ENCODE results near the gene PIGX. TPM values are rescaled to one million over a fixed set of nuclear protein-coding genes. Genes with fewer than 3 reads are reported as not detected.

PIGX gene
- total RNA-seq, 1 donor from 2014 or later = 61.4 TPM

DNA sequence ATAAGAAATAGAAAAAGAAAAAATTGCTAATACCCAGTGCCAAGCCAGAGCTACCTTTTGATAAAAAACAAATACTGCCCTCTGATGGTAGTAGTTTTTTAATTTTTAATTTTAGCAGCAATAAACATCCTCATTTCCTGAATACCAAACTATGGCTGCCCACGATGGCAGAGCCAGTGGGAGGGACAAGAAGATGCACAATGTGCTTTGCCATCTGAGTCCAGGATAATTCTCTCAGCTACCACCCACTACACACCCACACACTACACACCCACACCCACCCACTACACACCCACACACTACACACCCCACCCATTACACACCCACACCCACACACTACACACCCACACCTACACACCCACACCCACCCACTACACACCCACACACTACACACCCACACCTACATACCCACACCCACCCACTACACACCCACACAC, 18.0 kb upstream of the PIGX start:
- Histone ChIP-seq H3K4me2 (no peak overlapping the region), H3K9ac (no peak overlapping the region), H3K9me3 (ENCODE audit: low read depth) (no peaks in the 10 kb centered on the region), H3K27me3 (no peaks in the 10 kb centered on the region), H3F3A (ENCODE audit: low read depth) (no peaks in the 10 kb centered on the region), H3K4me1 (no peaks in the 10 kb centered on the region), H4K20me1 (ENCODE audit: low read depth) (no peaks in the 10 kb centered on the region), H3K27ac (no peak overlapping the region), H3K4me3 (no peak overlapping the region), H3K36me3 (no peaks in the 10 kb centered on the region), H2AFZ (replicated peaks) (no peak overlapping the region), H3K79me2 (ENCODE audit: low read depth) (no peaks in the 10 kb centered on the region)
- Mint-ChIP-seq H3K27me3 (ENCODE audit: insufficient read depth, low read depth) (peaks cover 3% of the 10 kb centered on the region), H3K36me3 (no peaks in the 10 kb centered on the region), H3K4me3 (no peak overlapping the region), H3K4me1 (no peaks in the 10 kb centered on the region), H3K27ac (no peak overlapping the region), H3K9me3 (no peaks in the 10 kb centered on the region)
- no peak for TF ChIP-seq EZH2phosphoT487 (IDR thresholded peaks at IDR 0.05)
- TF ChIP-seq, protein P1, sequence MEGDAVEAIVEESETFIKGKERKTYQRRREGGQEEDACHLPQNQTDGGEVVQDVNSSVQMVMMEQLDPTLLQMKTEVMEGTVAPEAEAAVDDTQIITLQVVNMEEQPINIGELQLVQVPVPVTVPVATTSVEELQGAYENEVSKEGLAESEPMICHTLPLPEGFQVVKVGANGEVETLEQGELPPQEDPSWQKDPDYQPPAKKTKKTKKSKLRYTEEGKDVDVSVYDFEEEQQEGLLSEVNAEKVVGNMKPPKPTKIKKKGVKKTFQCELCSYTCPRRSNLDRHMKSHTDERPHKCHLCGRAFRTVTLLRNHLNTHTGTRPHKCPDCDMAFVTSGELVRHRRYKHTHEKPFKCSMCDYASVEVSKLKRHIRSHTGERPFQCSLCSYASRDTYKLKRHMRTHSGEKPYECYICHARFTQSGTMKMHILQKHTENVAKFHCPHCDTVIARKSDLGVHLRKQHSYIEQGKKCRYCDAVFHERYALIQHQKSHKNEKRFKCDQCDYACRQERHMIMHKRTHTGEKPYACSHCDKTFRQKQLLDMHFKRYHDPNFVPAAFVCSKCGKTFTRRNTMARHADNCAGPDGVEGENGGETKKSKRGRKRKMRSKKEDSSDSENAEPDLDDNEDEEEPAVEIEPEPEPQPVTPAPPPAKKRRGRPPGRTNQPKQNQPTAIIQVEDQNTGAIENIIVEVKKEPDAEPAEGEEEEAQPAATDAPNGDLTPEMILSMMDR (IDR thresholded peaks at IDR 0.05) = no peak
- TF ChIP-seq EZH2 (IDR thresholded peaks at IDR 0.05) = no peak
- DNase-seq (ENCODE audit: low spot score) = no peak

DNA sequence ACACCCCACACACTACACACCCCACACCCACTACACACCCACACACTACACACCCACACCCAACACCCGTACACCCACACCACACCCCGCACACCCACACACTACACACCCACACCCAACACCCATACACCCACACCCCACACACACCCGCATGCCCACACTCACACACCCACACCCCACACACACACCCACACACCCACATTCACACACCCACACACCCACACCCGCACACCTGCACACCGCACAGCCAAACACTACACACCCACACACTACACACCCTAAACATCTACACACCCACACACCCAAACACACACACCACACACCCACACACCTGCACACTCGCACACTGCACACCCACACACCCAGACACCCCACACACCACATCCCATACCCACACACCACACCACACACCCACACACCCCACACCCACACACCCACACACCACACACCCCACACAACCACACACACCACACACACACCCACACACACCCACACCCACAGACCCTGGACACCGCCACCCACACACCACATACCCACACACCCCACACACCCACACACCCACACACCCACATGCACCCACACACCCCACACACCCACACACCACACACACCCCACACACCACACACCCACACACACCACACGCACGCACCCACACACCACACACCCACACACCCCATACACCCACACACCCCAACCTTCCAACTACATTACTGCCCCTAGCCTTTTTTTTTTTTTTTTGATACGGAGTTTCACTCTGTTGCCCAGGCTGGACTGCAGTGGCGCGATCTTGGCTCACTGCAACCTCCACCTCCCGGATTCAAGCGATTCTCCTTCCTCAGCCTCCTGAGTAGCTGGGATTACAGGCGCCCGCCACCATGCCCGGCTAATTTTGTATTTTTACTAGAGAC, 17.0 kb upstream of the PIGX start:
- Mint-ChIP-seq H3K4me3 (no peak overlapping the region), H3K9me3 (no peaks in the 10 kb centered on the region), H3K4me1 (no peaks in the 10 kb centered on the region), H3K27me3 (ENCODE audit: insufficient read depth, low read depth) (peaks cover 3% of the 10 kb centered on the region), H3K27ac (no peak overlapping the region), H3K36me3 (no peaks in the 10 kb centered on the region)
- Histone ChIP-seq H3K4me3 (no peak overlapping the region), H3K79me2 (ENCODE audit: low read depth) (no peaks in the 10 kb centered on the region), H3K4me2 (no peak overlapping the region), H3K9me3 (ENCODE audit: low read depth) (no peaks in the 10 kb centered on the region), H4K20me1 (ENCODE audit: low read depth) (no peaks in the 10 kb centered on the region), H3K9ac (no peak overlapping the region), H3K27me3 (no peaks in the 10 kb centered on the region), H3K4me1 (no peaks in the 10 kb centered on the region), H3F3A (ENCODE audit: low read depth) (no peaks in the 10 kb centered on the region), H3K27ac (no peak overlapping the region), H2AFZ (replicated peaks) (no peak overlapping the region), H3K36me3 (no peaks in the 10 kb centered on the region)
- no peak for DNase-seq (ENCODE audit: low spot score)
- TF ChIP-seq EZH2phosphoT487 (IDR thresholded peaks at IDR 0.05) (no peak), EZH2 (IDR thresholded peaks at IDR 0.05) (no peak)
- TF ChIP-seq, protein P1 (IDR thresholded peaks at IDR 0.05) = no peak

DNA sequence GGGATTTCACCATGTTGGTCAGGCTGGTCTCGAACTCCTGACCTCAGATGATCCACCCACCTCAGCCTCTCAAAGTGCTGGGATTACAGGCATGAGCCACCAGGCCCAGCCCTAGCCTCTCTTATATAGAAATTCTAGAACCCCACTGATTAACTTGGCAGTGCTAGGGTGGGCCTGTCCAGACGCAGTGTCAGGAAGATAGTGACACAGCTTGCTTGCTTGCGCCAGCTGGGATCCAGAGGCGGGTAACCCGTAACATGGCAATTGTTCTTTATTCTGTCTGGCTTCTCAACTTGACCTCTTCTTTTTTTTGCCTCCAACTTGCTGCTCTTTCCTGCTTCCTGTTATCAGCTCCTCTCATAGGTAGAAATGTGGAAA, 16.3 kb upstream of the PIGX start:
- H3K36me3 ChIP-seq = no peaks in the 10 kb centered on the region

More for the DNA sequence above, 16.3 kb upstream of the PIGX start:
- H3K4me1 ChIP-seq = no peaks in the 10 kb centered on the region
- H3K4me3 ChIP-seq = no peak overlapping the region
- peaks cover 3% of the 10 kb centered on the region for H3K27me3 Mint-ChIP-seq (ENCODE audit: insufficient read depth, low read depth)
- H3K27ac ChIP-seq = no peak overlapping the region
- no peak overlapping the region for H3K4me2 ChIP-seq
- no peaks in the 10 kb centered on the region for H3K9me3 Mint-ChIP-seq
- H3F3A ChIP-seq (ENCODE audit: low read depth) = no peaks in the 10 kb centered on the region
- H3K27me3 ChIP-seq = no peaks in the 10 kb centered on the region
- H3K36me3 Mint-ChIP-seq = no peaks in the 10 kb centered on the region
- no peaks in the 10 kb centered on the region for H3K79me2 ChIP-seq (ENCODE audit: low read depth)
- no peaks in the 10 kb centered on the region for H3K9me3 ChIP-seq (ENCODE audit: low read depth)
- TF ChIP-seq EZH2 (IDR thresholded peaks at IDR 0.05) (no peak), EZH2phosphoT487 (IDR thresholded peaks at IDR 0.05) (no peak)
- TF ChIP-seq, protein P1 (IDR thresholded peaks at IDR 0.05) = no peak
- H3K9ac ChIP-seq = no peak overlapping the region
- no peak overlapping the region for H3K27ac Mint-ChIP-seq
- H4K20me1 ChIP-seq (ENCODE audit: low read depth) = no peaks in the 10 kb centered on the region
- H2AFZ ChIP-seq (replicated peaks) = no peak overlapping the region
- no peaks in the 10 kb centered on the region for H3K4me1 Mint-ChIP-seq
- DNase-seq (ENCODE audit: low spot score) = no peak
- H3K4me3 Mint-ChIP-seq = no peak overlapping the region
